Esophagus muscularis mucosa (tissue), 4 donors: ENCODE results near the gene FBXW10B.
"Not testable (repeated sequence)": the region's sequence is repeated elsewhere in the genome, so short reads cannot be mapped to it uniquely, and the experiment has no call there.

ENCODE experiments used
- CTCF ChIP-seq, 3 experiments: fragments of 200-600 bp in 2 of 3; fragments of 450-650 bp in 1 of 3; sonication (generic) in 2 of 3; IDR thresholded peaks; one replicate each; pipeline ENCODE4 v1.5.1; 2017 to 2019; ENCODE audit warnings: antibody characterized with exemption in 3 of 3, mild to moderate bottlenecking in 2 of 3, moderate library complexity in 1 of 3
- EP300 ChIP-seq: sonication (generic); formaldehyde crosslinking; IDR thresholded peaks from one replicate; pipeline ENCODE4 v1.6.1; 2017; ENCODE audit warnings: antibody characterized with exemption
- POLR2A ChIP-seq: fragments of 450-650 bp; IDR thresholded peaks from one replicate; pipeline ENCODE4 v1.6.1; 2017; ENCODE audit warnings: antibody characterized with exemption, moderate library complexity, mild to moderate bottlenecking, low read depth
- POLR2AphosphoS5 ChIP-seq, 2 donors: sonication (generic); formaldehyde crosslinking; IDR thresholded peaks; one replicate each; pipeline ENCODE4 v1.6.1; 2017; ENCODE audit warnings: antibody characterized with exemption in 2 of 2

DNA sequence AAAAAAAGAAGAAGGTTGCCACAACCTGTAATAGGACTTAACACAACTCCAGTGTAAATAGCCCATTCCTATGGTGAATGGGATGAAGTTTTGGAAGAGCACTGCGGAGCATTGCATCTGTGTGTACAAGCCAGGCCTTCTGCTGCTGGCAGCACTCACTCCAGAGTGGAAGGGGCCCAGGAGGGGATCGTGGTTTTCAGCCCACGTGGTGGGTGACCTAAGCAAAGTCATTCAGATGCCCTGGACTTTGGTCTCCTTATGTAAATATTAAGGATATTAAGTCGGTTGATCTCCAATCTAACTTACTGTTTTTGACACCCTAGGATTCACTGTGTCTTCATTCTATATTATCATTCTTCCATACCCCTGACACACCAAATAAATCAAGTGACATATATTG, 2.7 kb downstream of the FBXW10B start:
- TF ChIP-seq POLR2A; POLR2AphosphoS5 (IDR thresholded peaks at IDR 0.05); CTCF (IDR thresholded peaks at IDR 0.05); EP300: not testable (repeated sequence)
